H1 (cell line): ENCODE results near the gene FGD5. TPM values are rescaled to one million over a fixed set of nuclear protein-coding genes. Genes with fewer than 3 reads are reported as not detected.

Source experiments
- ASH2L ChIP-seq: fragments of 200-600, 300-600 bp; sonication (generic); IDR thresholded peaks from one replicate; pipeline ENCODE4 v1.7.1; 2017; ENCODE audit warnings: low read length
- CBX5 ChIP-seq: fragments of 300-800, 300-1000 bp; sonication (generic); IDR thresholded peaks from 2 replicates; pipeline ENCODE4 v1.7.1; 2016; ENCODE audit warnings: antibody characterized with exemption, low read length, low read depth
- CHD2 ChIP-seq: IDR thresholded peaks from 2 replicates; pipeline ENCODE4 v1.6.1; 2012; ENCODE audit warnings: low read length, improper control_type of control experiment
- KDM4A ChIP-seq: IDR thresholded peaks from one replicate; pipeline ENCODE4 v1.7.1; 2012; ENCODE audit warnings: low read depth, mild to moderate bottlenecking, moderate library complexity, low read length, inconsistent platforms; ENCODE audit not compliant: severe bottlenecking
- PHF8 ChIP-seq: fragments of 200-600 bp; sonication (generic); conservative IDR thresholded peaks from 2 replicates; pipeline ENCODE4 v1.7.1; 2012; ENCODE audit warnings: low read depth, mild to moderate bottlenecking, inconsistent platforms, low read length, moderate library complexity
- POLR2A ChIP-seq, 2 experiments: IDR thresholded peaks; 1 replicate in 1 of 2; 2 replicates in 1 of 2; pipeline ENCODE4 v1.6.1; 2011; ENCODE audit warnings: low read depth in 2 of 2, low read length in 2 of 2, mild to moderate bottlenecking in 2 of 2; ENCODE audit errors: control extremely low read depth in 1 of 2
- POLR2AphosphoS5 ChIP-seq: IDR thresholded peaks from 2 replicates; pipeline ENCODE4 v1.6.1; 2011; ENCODE audit warnings: low read depth, low read length
- SP1 ChIP-seq: IDR thresholded peaks from 2 replicates; pipeline ENCODE4 v1.6.1; 2011; ENCODE audit warnings: low read depth, low read length
- SP2 ChIP-seq: IDR thresholded peaks from 2 replicates; pipeline ENCODE4 v1.6.1; 2012; ENCODE audit warnings: mild to moderate bottlenecking, low read length, inconsistent platforms
- TAF1 ChIP-seq: IDR thresholded peaks from 2 replicates; pipeline ENCODE4 v1.6.1; 2011; ENCODE audit warnings: mild to moderate bottlenecking, low read depth, low read length
- TAF7 ChIP-seq: optimal IDR thresholded peaks from 2 replicates; pipeline ENCODE3; 2011; ENCODE audit warnings: low read depth, mild to moderate bottlenecking, inconsistent platforms, low read length, moderate library complexity, borderline replicate concordance
- YY1 ChIP-seq: IDR thresholded peaks from 2 replicates; pipeline ENCODE4 v1.6.1; 2011; ENCODE audit warnings: low read depth, mild to moderate bottlenecking, low read length
- polyA plus RNA-seq, 7 experiments: library from polyadenylated mRNA; depleted of rRNA in 3 of 7; stranded (reverse) in 5 of 7; unstranded in 2 of 7; fragments of >200 nt in 5 of 7; fragments of 200-250 nt in 2 of 7; gene quantifications; 1 replicate in 5 of 7; 2 replicates in 1 of 7; 4 replicates in 1 of 7; pipeline versions ENCODE4 v1.2.1 to v1.2.3, GENCODE V29; 2011 to 2013; ENCODE audit warnings: missing spikeins in 2 of 7, mixed read lengths in 2 of 7
- total RNA-seq: library from RNA; stranded (reverse); fragmentation: NEBNext Ultra II Directional; extraction: Animal tissue kit (Norgen Biotek cat#: 25700); gene quantifications from 2 replicates; pipeline ENCODE4 v1.2.1, GENCODE V29; 2021
- TF ChIP-seq, protein P1 (sequence below), 3 experiments: IDR thresholded peaks; 1 replicate in 2 of 3; 2 replicates in 1 of 3; pipeline versions ENCODE4 v1.5.1 to v1.6.1; 2011; ENCODE audit warnings: low read length in 3 of 3, mild to moderate bottlenecking in 3 of 3, inconsistent platforms in 2 of 3, low read depth in 1 of 3, moderate library complexity in 1 of 3; ENCODE audit not compliant: insufficient read depth in 1 of 3; ENCODE audit errors: control extremely low read depth in 1 of 3

The FGD5 gene
- total and polyA plus RNA-seq, 2 of the 8 experiments (the other 6 are each of a cell fraction or from before 2014, with no cell fraction given), result 4.7 to 14.3 TPM

GRCh38 chr3:14947886-14948608 lies 129.3 kb downstream of the FGD5 start (continued):
- TF ChIP-seq YY1, result peak; percentile 96
- peak; percentile 87 for TF ChIP-seq TAF1
- TF ChIP-seq SP1, result peak; percentile 98
- peak; percentile 89 for TF ChIP-seq TAF7
- peak; percentile 87 for TF ChIP-seq ASH2L
- TF ChIP-seq PHF8, result peak; percentile 64
- TF ChIP-seq POLR2AphosphoS5, result peak; percentile 72
- TF ChIP-seq, protein P1, sequence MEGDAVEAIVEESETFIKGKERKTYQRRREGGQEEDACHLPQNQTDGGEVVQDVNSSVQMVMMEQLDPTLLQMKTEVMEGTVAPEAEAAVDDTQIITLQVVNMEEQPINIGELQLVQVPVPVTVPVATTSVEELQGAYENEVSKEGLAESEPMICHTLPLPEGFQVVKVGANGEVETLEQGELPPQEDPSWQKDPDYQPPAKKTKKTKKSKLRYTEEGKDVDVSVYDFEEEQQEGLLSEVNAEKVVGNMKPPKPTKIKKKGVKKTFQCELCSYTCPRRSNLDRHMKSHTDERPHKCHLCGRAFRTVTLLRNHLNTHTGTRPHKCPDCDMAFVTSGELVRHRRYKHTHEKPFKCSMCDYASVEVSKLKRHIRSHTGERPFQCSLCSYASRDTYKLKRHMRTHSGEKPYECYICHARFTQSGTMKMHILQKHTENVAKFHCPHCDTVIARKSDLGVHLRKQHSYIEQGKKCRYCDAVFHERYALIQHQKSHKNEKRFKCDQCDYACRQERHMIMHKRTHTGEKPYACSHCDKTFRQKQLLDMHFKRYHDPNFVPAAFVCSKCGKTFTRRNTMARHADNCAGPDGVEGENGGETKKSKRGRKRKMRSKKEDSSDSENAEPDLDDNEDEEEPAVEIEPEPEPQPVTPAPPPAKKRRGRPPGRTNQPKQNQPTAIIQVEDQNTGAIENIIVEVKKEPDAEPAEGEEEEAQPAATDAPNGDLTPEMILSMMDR (IDR thresholded peaks at IDR 0.05; ENCODE audit: control extremely low read depth in 1 of 3, insufficient read depth in 1 of 3, low read depth in 1 of 3, low read length in 3 of 3), result no peak
- peak in 1 of 2 experiments; percentile 71; a peak in 1 of 3 replicates for TF ChIP-seq POLR2A (IDR thresholded peaks at IDR 0.05; ENCODE audit: control extremely low read depth in 1 of 2, low read depth in 2 of 2, low read length in 2 of 2)
- TF ChIP-seq CHD2, result peak; percentile 85
- peak; percentile 14 for TF ChIP-seq KDM4A
- no peak for TF ChIP-seq CBX5
- peak; percentile 78 for TF ChIP-seq SP2
